Measurements from ENCODE around the gene TUSC2. TPM values are rescaled to one million over a fixed set of nuclear protein-coding genes. Genes with fewer than 3 reads are reported as not detected.

Gene TUSC2
- total RNA-seq, 1 donor from 2014 or later, result 41.4 TPM

- peaks cover 17% of the 10 kb centered on the region for H3K4me1 ChIP-seq (ENCODE audit: insufficient read depth, low read length)
- peak overlapping the region; percentile 41 for H3K27ac Mint-ChIP-seq (ENCODE audit: unreplicated experiment)
- peak overlapping the region; percentile 96 for H3K4me3 Mint-ChIP-seq (ENCODE audit: unreplicated experiment)
- TF ChIP-seq CTCF (IDR thresholded peaks at IDR 0.05; ENCODE audit: insufficient read depth, low read depth, low read length), result no peak
- no peaks in the 10 kb centered on the region for H3K36me3 ChIP-seq (ENCODE audit: insufficient read depth, low read length)
- no peaks in the 10 kb centered on the region for H4K20me1 ChIP-seq (ENCODE audit: insufficient read depth, low read length)
- peaks cover 7% of the 10 kb centered on the region for H3K79me2 ChIP-seq (ENCODE audit: insufficient read depth, low read length)
- peak overlapping the region; percentile 91 for H3K4me2 ChIP-seq (ENCODE audit: low read length)
- H3K9me3 Mint-ChIP-seq (ENCODE audit: unreplicated experiment), result no peaks in the 10 kb centered on the region
- H3K4me1 Mint-ChIP-seq (ENCODE audit: low read depth, unreplicated experiment), result peaks cover 11% of the 10 kb centered on the region
- H3K36me3 Mint-ChIP-seq (ENCODE audit: low read depth, unreplicated experiment), result no peaks in the 10 kb centered on the region
- no peaks in the 10 kb centered on the region for H3K9me3 ChIP-seq (ENCODE audit: insufficient read depth, low read depth, low read length)
- peak overlapping the region; percentile 61 for H3K4me3 ChIP-seq (ENCODE audit: insufficient read depth, low read depth, low read length)
- peak overlapping the region; percentile 70 for H3K27ac ChIP-seq (ENCODE audit: low read depth, low read length)
- FAIRE-seq, result no peak
- H3K9ac ChIP-seq (ENCODE audit: low read length), result peak overlapping the region; percentile 78
- peak overlapping the region; percentile 89 for H2AFZ ChIP-seq (ENCODE audit: low read depth, low read length)
- peak; percentile 47 for DNase-seq (ENCODE audit: low read depth)
- H3K27me3 Mint-ChIP-seq (ENCODE audit: low read depth, unreplicated experiment), result no peaks in the 10 kb centered on the region
- H3K27me3 ChIP-seq (ENCODE audit: insufficient read depth, low read length), result no peaks in the 10 kb centered on the region
These were observed 27.9 kb downstream of the TUSC2 start for GRCh38 chr3:50299929-50300680.

- peak overlapping the region; percentile 89 for H3K27ac Mint-ChIP-seq (ENCODE audit: unreplicated experiment)
- H3K9me3 Mint-ChIP-seq (ENCODE audit: unreplicated experiment), result no peaks in the 10 kb centered on the region
- H3K36me3 ChIP-seq (ENCODE audit: insufficient read depth, low read length), result no peaks in the 10 kb centered on the region
- H3K36me3 Mint-ChIP-seq (ENCODE audit: low read depth, unreplicated experiment), result no peaks in the 10 kb centered on the region
- peak overlapping the region; percentile 91 for H3K4me2 ChIP-seq (ENCODE audit: low read length)
- peak overlapping the region; percentile 70 for H3K27ac ChIP-seq (ENCODE audit: low read depth, low read length)
- H3K79me2 ChIP-seq (ENCODE audit: insufficient read depth, low read length), result peaks cover 7% of the 10 kb centered on the region
- DNase-seq (ENCODE audit: low read depth) (no peak), FAIRE-seq (peak; percentile 37)
- TF ChIP-seq EZH2 (IDR thresholded peaks at IDR 0.05; ENCODE audit: insufficient read depth, low read length) (no peak), CTCF (IDR thresholded peaks at IDR 0.05; ENCODE audit: insufficient read depth, low read depth, low read length) (no peak)
- H3K4me3 Mint-ChIP-seq (ENCODE audit: unreplicated experiment), result peak overlapping the region; percentile 96
- H3K27me3 ChIP-seq (ENCODE audit: insufficient read depth, low read length), result no peaks in the 10 kb centered on the region
- no peaks in the 10 kb centered on the region for H3K9me3 ChIP-seq (ENCODE audit: insufficient read depth, low read depth, low read length)
- H3K4me1 Mint-ChIP-seq (ENCODE audit: low read depth, unreplicated experiment), result peaks cover 8% of the 10 kb centered on the region
- peak overlapping the region; percentile 61 for H3K4me3 ChIP-seq (ENCODE audit: insufficient read depth, low read depth, low read length)
- peak overlapping the region; percentile 89 for H2AFZ ChIP-seq (ENCODE audit: low read depth, low read length)
- H3K27me3 Mint-ChIP-seq (ENCODE audit: low read depth, unreplicated experiment), result no peaks in the 10 kb centered on the region
- H3K4me1 ChIP-seq (ENCODE audit: insufficient read depth, low read length), result peaks cover 17% of the 10 kb centered on the region
- peak overlapping the region; percentile 78 for H3K9ac ChIP-seq (ENCODE audit: low read length)
- no peaks in the 10 kb centered on the region for H4K20me1 ChIP-seq (ENCODE audit: insufficient read depth, low read length)
These were observed 28.4 kb downstream of the TUSC2 start for GRCh38 chr3:50299638-50299928.
